Vagina (tissue), 2 donors: ENCODE results near the gene LIN9.

Source experiments
- POLR2A ChIP-seq, 2 donors: fragments of 450-650 bp; IDR thresholded peaks; one replicate each; pipeline ENCODE4 v1.6.1; 2017; ENCODE audit warnings: antibody characterized with exemption in 2 of 2, mild to moderate bottlenecking in 2 of 2, moderate library complexity in 2 of 2
- POLR2AphosphoS5 ChIP-seq, 2 donors: sonication (generic); formaldehyde crosslinking; IDR thresholded peaks; one replicate each; pipeline ENCODE4 v1.9.0; 2017; ENCODE audit warnings: antibody characterized with exemption in 2 of 2, mild to moderate bottlenecking in 2 of 2, low read depth in 1 of 2; ENCODE audit not compliant: insufficient read depth in 1 of 2
- TF ChIP-seq, protein P1 (sequence below), 3 experiments: fragments of 450-650 bp in 2 of 3; fragments of 200-600 bp in 1 of 3; sonication (generic) in 1 of 3; IDR thresholded peaks; one replicate each; pipeline ENCODE4 v1.5.1; 2017 to 2019; ENCODE audit warnings: antibody characterized with exemption in 3 of 3, mild to moderate bottlenecking in 2 of 3, moderate library complexity in 2 of 3

DNA sequence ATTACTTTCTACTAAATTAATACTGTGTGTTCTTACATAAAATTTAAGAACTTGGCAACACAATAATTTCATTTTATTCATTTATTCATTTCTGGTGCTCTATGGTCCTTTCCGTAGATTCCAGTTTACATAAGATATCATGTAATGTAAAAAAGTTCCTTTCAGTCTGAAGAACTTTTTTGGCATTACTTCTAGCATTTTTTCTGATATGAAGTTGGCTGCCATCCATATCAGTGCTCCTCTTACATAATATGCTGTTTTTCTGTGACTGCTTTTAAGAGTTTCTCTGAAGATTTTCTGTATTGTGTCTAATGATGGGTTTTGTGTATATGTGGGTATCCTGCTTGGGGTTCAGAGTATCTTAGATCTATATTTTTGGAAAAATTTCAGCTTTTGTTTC is 34.8 kb downstream of the LIN9 start:
- TF ChIP-seq, protein P1, sequence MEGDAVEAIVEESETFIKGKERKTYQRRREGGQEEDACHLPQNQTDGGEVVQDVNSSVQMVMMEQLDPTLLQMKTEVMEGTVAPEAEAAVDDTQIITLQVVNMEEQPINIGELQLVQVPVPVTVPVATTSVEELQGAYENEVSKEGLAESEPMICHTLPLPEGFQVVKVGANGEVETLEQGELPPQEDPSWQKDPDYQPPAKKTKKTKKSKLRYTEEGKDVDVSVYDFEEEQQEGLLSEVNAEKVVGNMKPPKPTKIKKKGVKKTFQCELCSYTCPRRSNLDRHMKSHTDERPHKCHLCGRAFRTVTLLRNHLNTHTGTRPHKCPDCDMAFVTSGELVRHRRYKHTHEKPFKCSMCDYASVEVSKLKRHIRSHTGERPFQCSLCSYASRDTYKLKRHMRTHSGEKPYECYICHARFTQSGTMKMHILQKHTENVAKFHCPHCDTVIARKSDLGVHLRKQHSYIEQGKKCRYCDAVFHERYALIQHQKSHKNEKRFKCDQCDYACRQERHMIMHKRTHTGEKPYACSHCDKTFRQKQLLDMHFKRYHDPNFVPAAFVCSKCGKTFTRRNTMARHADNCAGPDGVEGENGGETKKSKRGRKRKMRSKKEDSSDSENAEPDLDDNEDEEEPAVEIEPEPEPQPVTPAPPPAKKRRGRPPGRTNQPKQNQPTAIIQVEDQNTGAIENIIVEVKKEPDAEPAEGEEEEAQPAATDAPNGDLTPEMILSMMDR (IDR thresholded peaks at IDR 0.05), result no peak
- TF ChIP-seq POLR2AphosphoS5 (IDR thresholded peaks at IDR 0.05; ENCODE audit: insufficient read depth in 1 of 2, low read depth in 1 of 2), result no peak
- no peak for TF ChIP-seq POLR2A (IDR thresholded peaks at IDR 0.05)
